Measurements from ENCODE around the gene ACOT7.

Gene ACOT7

DNA sequence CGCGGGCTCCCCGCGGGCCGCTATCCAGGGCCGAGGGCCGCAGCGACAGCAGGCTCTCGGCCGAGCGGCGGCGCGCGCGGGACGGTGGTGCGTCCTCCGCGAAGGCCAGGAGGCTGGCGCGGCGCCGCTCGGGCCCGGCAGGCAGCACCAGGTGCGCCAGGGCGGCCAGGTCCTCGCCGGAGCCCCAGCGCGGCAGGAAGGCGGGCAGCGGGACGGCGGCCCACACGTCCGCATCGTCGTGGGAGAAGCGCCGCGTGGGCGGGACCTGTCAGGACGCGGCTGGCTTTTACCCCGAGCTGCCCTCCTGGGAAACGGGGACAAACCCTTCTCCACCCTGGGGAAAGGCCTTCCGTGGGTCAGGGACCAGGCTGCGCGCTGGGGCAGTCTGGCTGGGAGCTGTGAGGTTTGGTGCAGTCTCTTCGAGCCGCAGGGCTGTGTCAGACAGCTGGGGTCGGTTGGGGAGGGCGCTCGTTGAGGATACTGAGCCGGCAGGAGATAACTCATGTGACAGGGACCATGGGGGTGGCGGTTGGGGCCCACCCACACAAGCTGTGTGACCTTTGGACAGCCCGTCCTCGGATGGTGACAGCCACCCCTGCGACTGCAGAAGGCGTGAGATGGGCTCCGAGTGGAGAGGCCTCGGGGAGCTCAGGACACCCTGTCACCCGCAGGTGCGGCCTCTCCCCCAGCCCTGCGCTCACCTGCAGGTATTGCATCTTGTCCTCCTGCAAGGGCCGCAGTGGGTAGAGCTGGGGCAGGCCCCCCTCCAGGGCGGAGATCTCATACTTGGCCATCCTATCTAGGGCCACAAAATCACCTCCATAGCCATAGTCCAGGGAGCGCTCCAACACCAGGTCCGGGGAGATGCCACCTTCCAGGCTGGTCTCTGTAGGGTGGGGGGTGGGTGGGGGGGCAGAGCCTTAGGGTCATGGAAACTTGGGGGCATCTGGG is 143.6 kb downstream of the ACOT7 start:
- TF ChIP-seq, protein P1, sequence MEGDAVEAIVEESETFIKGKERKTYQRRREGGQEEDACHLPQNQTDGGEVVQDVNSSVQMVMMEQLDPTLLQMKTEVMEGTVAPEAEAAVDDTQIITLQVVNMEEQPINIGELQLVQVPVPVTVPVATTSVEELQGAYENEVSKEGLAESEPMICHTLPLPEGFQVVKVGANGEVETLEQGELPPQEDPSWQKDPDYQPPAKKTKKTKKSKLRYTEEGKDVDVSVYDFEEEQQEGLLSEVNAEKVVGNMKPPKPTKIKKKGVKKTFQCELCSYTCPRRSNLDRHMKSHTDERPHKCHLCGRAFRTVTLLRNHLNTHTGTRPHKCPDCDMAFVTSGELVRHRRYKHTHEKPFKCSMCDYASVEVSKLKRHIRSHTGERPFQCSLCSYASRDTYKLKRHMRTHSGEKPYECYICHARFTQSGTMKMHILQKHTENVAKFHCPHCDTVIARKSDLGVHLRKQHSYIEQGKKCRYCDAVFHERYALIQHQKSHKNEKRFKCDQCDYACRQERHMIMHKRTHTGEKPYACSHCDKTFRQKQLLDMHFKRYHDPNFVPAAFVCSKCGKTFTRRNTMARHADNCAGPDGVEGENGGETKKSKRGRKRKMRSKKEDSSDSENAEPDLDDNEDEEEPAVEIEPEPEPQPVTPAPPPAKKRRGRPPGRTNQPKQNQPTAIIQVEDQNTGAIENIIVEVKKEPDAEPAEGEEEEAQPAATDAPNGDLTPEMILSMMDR (IDR thresholded peaks at IDR 0.05): no peak
- Histone ChIP-seq H3K36me3 (no peaks in the 10 kb centered on the region), H3K9me3 (no peaks in the 10 kb centered on the region), H3K27ac (no peak overlapping the region), H3K4me3 (ENCODE audit: low read depth in 1 of 2, low read length in 1 of 2) (no peak overlapping the region), H3K27me3 (peaks cover 84% of the 10 kb centered on the region), H3K4me1 (ENCODE audit: control insufficient read depth in 1 of 2, insufficient read depth in 1 of 2, low read depth in 1 of 2, low read length in 1 of 2) (peaks cover 0 to 10% of the 10 kb centered on the region in 2 experiments)

DNA sequence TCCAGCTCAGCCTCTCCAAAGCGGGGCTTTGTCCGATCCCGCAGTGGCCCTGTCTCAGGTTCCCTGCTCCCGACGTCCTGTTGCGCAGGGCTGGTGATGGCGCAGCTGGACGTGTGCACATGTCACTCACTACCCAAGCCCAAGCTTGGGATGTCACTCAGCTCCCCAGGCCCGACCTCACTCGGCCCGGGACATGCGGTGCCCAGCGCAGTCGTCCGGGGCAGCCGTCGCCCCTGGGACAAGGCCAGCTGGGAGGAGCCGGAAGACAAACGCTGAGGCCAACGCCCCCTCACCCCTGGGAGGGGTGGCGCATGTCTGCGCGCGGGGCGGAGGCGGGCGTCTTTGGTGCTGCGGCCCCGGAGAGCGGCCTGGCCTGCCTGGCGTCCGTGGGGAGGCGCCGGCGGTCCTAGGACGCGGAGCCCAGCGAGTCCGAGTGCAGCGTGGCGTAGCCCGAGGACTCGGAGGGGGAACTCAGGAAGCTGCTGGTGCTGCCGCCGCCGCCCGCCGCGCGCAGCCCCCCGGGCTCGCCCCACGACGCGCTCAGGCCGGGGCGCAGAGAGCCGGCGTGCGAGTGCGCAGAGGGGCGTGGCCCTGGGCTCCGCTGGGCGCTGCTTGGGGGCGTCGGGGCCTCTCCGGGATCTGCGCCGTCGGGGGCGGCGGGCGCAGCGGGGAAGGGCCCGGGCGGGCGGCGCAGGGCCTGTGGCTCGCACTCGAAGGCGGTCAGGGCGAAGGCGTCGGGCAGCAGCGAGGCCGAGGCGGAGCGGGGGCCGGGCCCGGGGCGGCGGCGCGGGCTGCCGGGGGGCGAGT is 144.4 kb downstream of the ACOT7 start:
- TF ChIP-seq, protein P1 (IDR thresholded peaks at IDR 0.05): no peak
- Histone ChIP-seq H3K27me3 (peaks cover 87% of the 10 kb centered on the region), H3K4me3 (ENCODE audit: low read depth in 1 of 2, low read length in 1 of 2) (no peak overlapping the region), H3K4me1 (ENCODE audit: control insufficient read depth in 1 of 2, insufficient read depth in 1 of 2, low read depth in 1 of 2, low read length in 1 of 2) (peaks cover 0 to 10% of the 10 kb centered on the region in 2 experiments), H3K9me3 (no peaks in the 10 kb centered on the region), H3K36me3 (no peaks in the 10 kb centered on the region), H3K27ac (no peak overlapping the region)

DNA sequence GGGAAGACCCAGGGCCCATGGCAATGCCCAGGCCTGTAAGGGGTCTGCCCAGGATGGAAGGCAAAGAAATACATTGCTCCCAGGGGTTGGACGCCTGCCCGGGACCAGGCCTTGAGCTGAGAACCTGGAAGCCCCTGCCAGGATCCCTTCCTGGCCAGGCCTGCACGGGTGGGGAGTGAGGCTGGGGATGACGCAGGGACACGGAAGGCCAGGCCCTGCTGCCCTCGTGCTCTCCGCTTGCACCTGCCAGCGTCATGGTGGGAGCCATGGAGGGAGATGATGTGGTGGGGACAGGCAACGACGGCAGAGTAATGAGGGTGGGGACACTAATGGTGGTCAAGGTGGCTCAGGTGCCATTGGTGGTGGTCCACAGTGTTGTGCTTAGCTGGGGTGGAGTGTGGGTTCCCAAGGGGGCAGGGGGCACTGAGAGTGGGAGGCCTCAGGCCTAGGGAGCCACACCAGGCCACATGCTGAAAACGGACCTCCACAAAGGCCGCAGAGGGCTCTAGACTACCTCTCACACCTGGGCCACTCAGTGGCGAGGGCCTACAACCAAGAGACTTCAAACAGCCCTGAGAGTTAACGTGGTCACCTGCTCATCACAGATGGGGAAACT is 145.3 kb downstream of the ACOT7 start:
- H3K9me3 ChIP-seq: no peaks in the 10 kb centered on the region
- H3K36me3 ChIP-seq: no peaks in the 10 kb centered on the region
- peaks cover 0 to 10% of the 10 kb centered on the region in 2 experiments for H3K4me1 ChIP-seq (ENCODE audit: control insufficient read depth in 1 of 2, insufficient read depth in 1 of 2, low read depth in 1 of 2, low read length in 1 of 2)
- TF ChIP-seq, protein P1 (IDR thresholded peaks at IDR 0.05): no peak
- H3K4me3 ChIP-seq (ENCODE audit: low read depth in 1 of 2, low read length in 1 of 2): no peak overlapping the region
- no peak overlapping the region for H3K27ac ChIP-seq
- H3K27me3 ChIP-seq: peaks cover 96% of the 10 kb centered on the region

DNA sequence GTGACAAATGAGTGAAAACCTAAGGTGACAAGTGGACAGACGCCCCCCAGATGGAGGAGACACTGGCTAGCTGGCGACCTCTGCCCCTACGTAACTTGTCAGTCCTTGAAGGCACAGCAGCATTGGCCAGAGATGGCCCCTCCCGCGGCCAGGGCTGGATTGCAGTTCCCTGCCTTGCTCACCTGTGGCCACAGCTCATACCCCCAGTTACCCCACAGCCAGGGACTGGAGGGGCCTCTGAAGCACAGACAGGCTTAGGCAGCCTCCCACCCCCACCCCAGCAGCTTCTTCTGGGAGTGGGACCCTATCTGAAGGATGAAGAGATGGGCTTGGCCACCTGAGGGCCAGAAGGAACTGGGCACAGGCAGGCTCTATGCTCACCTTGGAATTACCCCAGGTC is 145.9 kb downstream of the ACOT7 start:
- Histone ChIP-seq H3K27me3 (peaks cover 100% of the 10 kb centered on the region), H3K9me3 (no peaks in the 10 kb centered on the region), H3K4me1 (ENCODE audit: control insufficient read depth in 1 of 2, insufficient read depth in 1 of 2, low read depth in 1 of 2, low read length in 1 of 2) (peaks cover 0 to 10% of the 10 kb centered on the region in 2 experiments), H3K36me3 (no peaks in the 10 kb centered on the region), H3K27ac (no peak overlapping the region), H3K4me3 (ENCODE audit: low read depth in 1 of 2, low read length in 1 of 2) (no peak overlapping the region)
- TF ChIP-seq, protein P1 (IDR thresholded peaks at IDR 0.05): no peak
